WTC11 (cell line): ENCODE data around the gene NAT16.

Experiments
- CBFB ChIP-seq: sonication (generic); formaldehyde crosslinking; IDR thresholded peaks from 2 replicates; pipeline ENCODE4 v1.8.1; 2022; ENCODE audit warnings: mild to moderate bottlenecking, low read depth, missing genetic modification reagents
- PRRX2 ChIP-seq: fragments of 250-450 bp; sonication (Bioruptor Pico); IDR thresholded peaks from 2 replicates; pipeline ENCODE4 v1.8.0; 2021; ENCODE audit warnings: mild to moderate bottlenecking

DNA sequence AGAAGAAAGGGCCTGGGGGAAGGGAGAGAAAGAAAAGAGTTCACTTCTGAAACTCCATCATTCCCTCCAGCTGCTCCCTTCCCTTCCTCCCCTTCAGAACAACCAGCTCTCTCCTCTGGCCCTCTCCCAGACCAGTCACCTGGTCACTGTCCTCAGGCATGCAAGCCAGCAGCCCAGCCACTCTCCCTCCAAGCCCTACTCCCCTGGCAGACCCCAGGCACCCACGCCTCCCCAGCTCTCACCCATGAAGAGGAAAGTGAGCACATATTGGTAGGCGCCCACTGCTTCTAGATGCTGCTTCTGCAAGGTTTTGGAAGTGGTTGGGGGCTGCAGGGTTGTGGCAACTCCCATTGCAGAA lies 20.4 kb upstream of the NAT16 start:
- TF ChIP-seq CBFB (CRISPR knock-in tag) (no peak), PRRX2 (CRISPR knock-in tag) (no peak)
